Activated CD8-positive, alpha-beta memory T cell treated with anti-CD3 and anti-CD28 coated beads, Interleukin-2, amount 50 U/mL, for 1 hour (primary cell): ENCODE measurements around the gene REM1.

Source experiments
- DNase-seq: peaks from one replicate; pipeline ENCODE4 v3.0.0-alpha.2; 2020; ENCODE audit errors: extremely low read depth

Gene REM1

GRCh38 chr20:31523361-31524283 lies 48.5 kb downstream of the REM1 start:
- no peak for DNase-seq

GRCh38 chr20:31527266-31527665 lies 52.2 kb downstream of the REM1 start:
- DNase-seq: no peak
